Ovary (tissue), 9 donors: ENCODE data around the gene CCT8L2. TPM values are rescaled to one million over a fixed set of nuclear protein-coding genes. Genes with fewer than 3 reads are reported as not detected.
"Not testable (repeated sequence)": the region's sequence is repeated elsewhere in the genome, so short reads cannot be mapped to it uniquely, and the experiment has no call there.

Source experiments
- DNase-seq, 5 donors: peaks; one replicate each; pipeline ENCODE4 v3.0.0-alpha.2; 2019 to 2020
- H3K27ac ChIP-seq, 2 donors: fragments of 200-600 bp; one replicate each; pipeline versions ENCODE4 v1.5.1 to v1.8.0; 2019 to 2022
- H3K27me3 ChIP-seq: fragments of 200-600 bp; one replicate; pipeline ENCODE4 v1.8.0; 2022
- H3K36me3 ChIP-seq: fragments of 200-600 bp; sonication (generic); one replicate; pipeline ENCODE4 v1.5.1; 2019
- H3K4me1 ChIP-seq: one replicate; pipeline ENCODE4 v1.8.1; 2013; ENCODE audit warnings: mild to moderate bottlenecking, moderate library complexity; ENCODE audit not compliant: insufficient read depth
- H3K4me3 ChIP-seq: fragments of 200-600 bp; sonication (generic); one replicate; pipeline ENCODE4 v1.5.1; 2017
- H3K9me3 ChIP-seq, 2 donors: fragments of 200-600 bp in 1 of 2; sonication (generic) in 1 of 2; one replicate each; pipeline versions ENCODE4 v1.5.1 to v1.8.1; 2013 to 2019; ENCODE audit warnings: mild to moderate bottlenecking in 1 of 2, moderate library complexity in 1 of 2
- EP300 ChIP-seq: sonication (generic); formaldehyde crosslinking; IDR thresholded peaks from one replicate; pipeline ENCODE4 v1.6.1; 2017; ENCODE audit warnings: antibody characterized with exemption
- POLR2A ChIP-seq: fragments of 450-650 bp; IDR thresholded peaks from one replicate; pipeline ENCODE4 v1.6.1; 2017; ENCODE audit warnings: antibody characterized with exemption, mild to moderate bottlenecking, moderate library complexity
- WGBS, 3 donors: extraction: QIAGEN DNeasy Blood & Tissue Kit in 1 of 3; methylation state at CpG; one replicate each; pipeline versions ENCODE4 v1.1.5 to v1.1.7; 2013 to 2017; 5-methylcytosine and 5-hydroxymethylcytosine counted together
- intact Hi-C, 4 donors: fragments of 100-400 bp; cut with DNase I; formaldehyde crosslinking; loops; one replicate each; pipeline versions ENCODE4 v1.11.0 to v1.15.1; 2022 to 2023
- polyA plus RNA-seq, 2 donors: library from polyadenylated mRNA; stranded (reverse); fragments of 200-250 nt in 1 of 2; fragments of 350-450 nt in 1 of 2; fragmentation: Illumina TruSeq in 1 of 2; extraction: RNeasy Lipid Tissue Mini Kit (QIAGEN cat#74804) in 1 of 2; gene quantifications; one replicate each; pipeline ENCODE4 v1.2.3, GENCODE V29; 2013 to 2014
- total RNA-seq, 7 donors: library from RNA; depleted of rRNA in 2 of 7; stranded (reverse); fragments of >200 nt in 2 of 7; fragmentation: NEBNext Ultra II Directional in 3 of 7; extraction: Animal tissue kit (Norgen Biotek cat#: 25700) in 3 of 7; gene quantifications; one replicate each; pipeline versions ENCODE4 v1.1.0 to v1.2.4, GENCODE V29; 2016 to 2023
- TF ChIP-seq, protein P1 (sequence below), 3 donors: fragments of 450-650 bp in 2 of 3; fragments of 200-600 bp in 1 of 3; IDR thresholded peaks; one replicate each; pipeline versions ENCODE4 v1.5.1 to v1.8.0; 2016 to 2022; ENCODE audit warnings: antibody characterized with exemption in 3 of 3, mild to moderate bottlenecking in 1 of 3
- donor health status: DM: no; HTN: no; CAD: no; lungs with moderate emphysema.
- donor health status: DM: no; HTN: no; CAD: no.
- donor health status: Bipolar disorder and iron deficiency.
- donor health status: DM: yes; HTN: yes; CAD: no.
- donor health status: DM: no; HTN: no; CAD: no.
- donor health status: DM: yes; HTN: yes; CAD: no.

The CCT8L2 gene
- total and polyA plus RNA-seq, 9 donors, result not detected

DNA sequence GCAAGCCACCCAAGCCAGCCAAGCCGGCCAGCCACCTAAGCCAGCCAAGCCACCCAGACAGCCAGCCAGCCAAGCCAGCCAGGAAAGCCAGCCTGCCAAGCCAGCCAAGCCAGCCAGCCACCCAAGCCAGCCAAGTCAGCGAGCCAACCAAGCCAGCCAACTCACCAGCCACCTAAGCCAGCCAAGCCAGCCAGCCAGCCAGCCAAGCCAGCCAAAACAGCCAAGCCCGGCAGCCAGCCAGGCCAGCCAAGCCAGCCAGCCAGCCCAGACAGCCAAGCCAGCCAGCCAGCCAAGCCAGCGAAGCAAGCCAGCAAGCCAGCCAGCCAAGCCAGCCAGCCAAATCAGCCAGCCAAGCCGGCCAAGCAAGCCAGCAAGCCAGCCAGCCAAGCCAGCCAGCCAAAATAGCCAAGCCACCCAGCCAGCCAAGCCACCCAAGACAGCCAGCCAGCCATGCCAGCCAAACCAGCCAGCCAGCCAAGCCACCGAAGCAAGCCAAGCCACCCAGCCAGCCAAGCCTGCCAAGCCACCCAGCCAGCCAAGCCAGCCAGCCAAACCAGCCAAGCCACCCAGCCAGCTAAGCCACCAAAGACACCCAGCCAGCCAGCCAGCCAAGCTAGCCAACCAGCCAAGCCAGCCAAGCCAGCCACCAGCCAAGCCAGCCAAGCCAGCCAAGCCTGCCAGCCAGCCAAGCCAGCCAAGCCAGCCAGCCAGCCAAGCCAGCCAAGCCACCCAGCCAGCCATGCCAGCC, 27.6 kb downstream of the CCT8L2 start:
- intact Hi-C loops, H3K9me3 ChIP-seq, H3K27me3 ChIP-seq, H3K36me3 ChIP-seq, H3K27ac ChIP-seq, H3K4me1 ChIP-seq, H3K4me3 ChIP-seq, DNase-seq: not testable (repeated sequence)
- WGBS, 3 donors, result 68 to 81% (median 75%) methylated on average over 4 to 6 of the region's 6 CpGs

DNA sequence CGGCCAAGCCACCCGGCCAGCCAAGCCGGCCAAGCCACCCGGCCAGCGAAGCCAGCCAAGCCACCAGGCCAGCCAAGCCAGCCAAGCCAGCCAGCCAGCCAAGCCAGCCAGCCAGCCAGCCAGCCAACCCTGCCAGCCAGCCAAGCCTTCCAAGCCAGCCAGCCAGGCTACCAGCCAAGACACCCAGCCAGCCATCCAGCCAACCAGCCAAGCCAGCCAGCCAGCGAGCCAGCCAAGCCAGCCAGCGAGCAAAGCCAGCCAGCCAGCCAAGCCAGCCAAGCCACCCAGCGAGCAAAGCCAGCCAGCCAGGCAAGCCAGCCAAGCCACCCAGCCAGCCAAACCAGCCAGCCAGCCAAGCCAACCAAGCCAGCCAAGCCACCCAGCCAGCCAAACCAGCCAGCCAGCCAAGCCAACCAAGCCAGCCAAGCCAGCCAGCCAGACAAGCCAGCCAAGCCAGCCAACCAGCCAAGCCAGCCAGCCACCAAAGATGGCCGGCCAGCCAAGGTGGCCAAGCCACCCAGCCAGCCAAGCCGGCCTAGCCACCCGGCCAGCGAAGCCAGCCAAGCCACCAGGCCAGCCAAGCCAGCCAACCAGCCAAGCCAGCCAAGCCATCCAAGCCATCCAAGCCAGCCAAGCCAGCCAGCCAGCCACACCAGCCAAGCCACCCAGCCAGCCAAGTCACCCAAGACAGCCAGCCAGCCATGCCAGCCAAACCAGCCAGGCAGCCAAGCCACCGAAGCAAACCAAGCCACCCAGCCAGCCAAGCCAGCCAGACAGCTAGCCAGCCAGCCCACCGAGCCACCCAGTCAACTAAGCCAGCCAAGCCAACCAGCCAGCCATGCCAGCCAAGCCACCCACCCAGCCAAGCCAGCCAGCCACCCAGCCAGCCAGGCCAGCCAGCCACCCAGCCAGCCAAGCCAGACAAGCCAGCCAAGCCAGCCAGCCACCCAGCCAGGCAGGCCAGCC, 28.8 kb downstream of the CCT8L2 start:
- no peaks in the 10 kb centered on the region for H3K9me3 ChIP-seq
- intact Hi-C loops, result no loop called here
- no peaks in the 10 kb centered on the region for H3K36me3 ChIP-seq
- TF ChIP-seq, protein P1, sequence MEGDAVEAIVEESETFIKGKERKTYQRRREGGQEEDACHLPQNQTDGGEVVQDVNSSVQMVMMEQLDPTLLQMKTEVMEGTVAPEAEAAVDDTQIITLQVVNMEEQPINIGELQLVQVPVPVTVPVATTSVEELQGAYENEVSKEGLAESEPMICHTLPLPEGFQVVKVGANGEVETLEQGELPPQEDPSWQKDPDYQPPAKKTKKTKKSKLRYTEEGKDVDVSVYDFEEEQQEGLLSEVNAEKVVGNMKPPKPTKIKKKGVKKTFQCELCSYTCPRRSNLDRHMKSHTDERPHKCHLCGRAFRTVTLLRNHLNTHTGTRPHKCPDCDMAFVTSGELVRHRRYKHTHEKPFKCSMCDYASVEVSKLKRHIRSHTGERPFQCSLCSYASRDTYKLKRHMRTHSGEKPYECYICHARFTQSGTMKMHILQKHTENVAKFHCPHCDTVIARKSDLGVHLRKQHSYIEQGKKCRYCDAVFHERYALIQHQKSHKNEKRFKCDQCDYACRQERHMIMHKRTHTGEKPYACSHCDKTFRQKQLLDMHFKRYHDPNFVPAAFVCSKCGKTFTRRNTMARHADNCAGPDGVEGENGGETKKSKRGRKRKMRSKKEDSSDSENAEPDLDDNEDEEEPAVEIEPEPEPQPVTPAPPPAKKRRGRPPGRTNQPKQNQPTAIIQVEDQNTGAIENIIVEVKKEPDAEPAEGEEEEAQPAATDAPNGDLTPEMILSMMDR (IDR thresholded peaks at IDR 0.05), result no peak
- TF ChIP-seq EP300, result no peak
- TF ChIP-seq POLR2A, result no peak
- no peaks in the 10 kb centered on the region for H3K27me3 ChIP-seq
- no peaks in the 10 kb centered on the region for H3K4me1 ChIP-seq
- 79 to 85% (median 83%) methylated on average over 13 to 14 of the region's 14 CpGs for WGBS, 3 donors
- DNase-seq, result no peak
- no peak overlapping the region for H3K4me3 ChIP-seq
- H3K27ac ChIP-seq, result no peak overlapping the region

DNA sequence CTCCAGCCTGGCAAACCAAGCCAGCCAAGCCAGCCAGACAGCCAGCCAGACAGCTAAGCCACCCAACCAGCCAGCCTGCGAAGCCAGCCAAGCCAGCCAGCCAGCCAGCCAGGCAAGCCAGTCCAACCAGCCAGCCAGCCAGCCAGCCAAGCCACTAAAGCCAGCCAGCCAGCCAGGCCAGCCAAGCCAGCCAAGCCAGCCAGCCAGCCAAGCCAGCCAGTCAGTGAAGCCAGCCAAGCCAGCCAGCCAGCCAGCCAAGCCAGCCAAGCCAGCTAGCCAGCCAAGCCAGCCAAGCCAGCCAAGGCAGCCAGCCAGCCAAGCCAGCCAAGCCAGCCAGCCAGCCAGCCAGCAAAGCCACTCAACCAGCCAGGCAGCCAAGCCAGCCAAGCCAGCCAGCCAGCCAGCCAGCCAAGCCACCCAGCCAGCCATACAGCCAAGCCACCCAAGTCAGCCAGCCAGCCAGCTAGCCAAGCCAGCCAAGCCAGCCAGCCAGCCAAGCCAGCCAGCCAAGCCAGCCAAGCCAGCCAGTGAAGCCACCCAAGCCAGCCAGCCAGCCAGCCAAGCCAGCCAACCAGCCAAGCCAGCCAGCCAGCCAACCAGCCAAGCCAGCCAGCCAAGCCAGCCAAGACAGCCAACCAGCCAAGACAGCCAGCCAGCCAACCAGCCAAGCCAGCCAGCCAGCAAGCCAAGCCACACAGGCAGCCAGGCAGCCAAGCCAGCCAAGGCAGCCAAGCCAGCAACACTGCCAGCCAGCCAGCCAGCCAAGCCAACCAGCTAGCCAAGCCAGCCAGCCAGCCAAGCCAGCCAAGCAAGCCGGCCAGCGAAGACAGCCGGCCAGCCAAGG, 29.7 kb downstream of the CCT8L2 start:
- no peaks in the 10 kb centered on the region for H3K4me1 ChIP-seq
- H3K27ac ChIP-seq, result no peak overlapping the region
- TF ChIP-seq, protein P1 (IDR thresholded peaks at IDR 0.05), result no peak
- TF ChIP-seq POLR2A (no peak), EP300 (no peak)
- no peaks in the 10 kb centered on the region for H3K27me3 ChIP-seq
- H3K9me3 ChIP-seq, result no peaks in the 10 kb centered on the region
- H3K4me3 ChIP-seq, result no peak overlapping the region
- DNase-seq, result peak in 1 of 5 donors; percentile 16
- intact Hi-C loops, result no loop called here
- WGBS, 3 donors, result 75 to 100% (median 87%) methylated on average over 3 to 4 of the region's 4 CpGs
- H3K36me3 ChIP-seq, result no peaks in the 10 kb centered on the region

DNA sequence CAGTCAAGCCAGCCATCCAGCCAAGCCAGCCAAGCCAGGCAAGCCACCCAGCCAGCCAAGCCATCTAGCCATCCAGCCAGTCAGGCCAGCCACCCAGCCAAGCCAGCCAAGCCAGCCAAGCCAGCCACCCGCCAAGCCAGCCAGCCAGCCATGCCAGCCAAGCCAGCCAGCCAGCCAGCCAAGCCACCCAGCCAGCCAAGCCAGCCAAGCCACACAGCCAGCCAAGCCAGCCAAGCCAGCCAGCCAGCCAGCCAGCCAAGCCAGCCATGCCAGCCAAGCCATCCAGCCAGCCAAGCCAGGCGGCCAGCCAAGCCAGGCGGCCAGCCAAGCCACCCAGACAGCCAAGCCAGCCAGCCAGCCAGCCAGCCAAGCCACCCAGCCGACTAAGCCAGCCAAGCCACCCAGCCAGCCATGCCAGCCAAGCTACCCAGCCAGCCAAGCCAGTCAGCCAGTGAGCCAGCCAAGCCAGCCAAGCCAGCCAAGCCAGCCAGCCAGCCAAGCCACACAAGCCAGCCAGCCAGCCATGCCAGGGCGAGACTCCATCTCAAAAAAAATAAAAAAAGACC, 31.4 kb downstream of the CCT8L2 start:
- intact Hi-C loops, H3K27me3 ChIP-seq, DNase-seq, H3K9me3 ChIP-seq, H3K4me1 ChIP-seq, H3K4me3 ChIP-seq, H3K36me3 ChIP-seq, H3K27ac ChIP-seq: not testable (repeated sequence)
- 84 to 90% (median 84%) methylated on average over 5 of the region's 5 CpGs for WGBS, 3 donors

DNA sequence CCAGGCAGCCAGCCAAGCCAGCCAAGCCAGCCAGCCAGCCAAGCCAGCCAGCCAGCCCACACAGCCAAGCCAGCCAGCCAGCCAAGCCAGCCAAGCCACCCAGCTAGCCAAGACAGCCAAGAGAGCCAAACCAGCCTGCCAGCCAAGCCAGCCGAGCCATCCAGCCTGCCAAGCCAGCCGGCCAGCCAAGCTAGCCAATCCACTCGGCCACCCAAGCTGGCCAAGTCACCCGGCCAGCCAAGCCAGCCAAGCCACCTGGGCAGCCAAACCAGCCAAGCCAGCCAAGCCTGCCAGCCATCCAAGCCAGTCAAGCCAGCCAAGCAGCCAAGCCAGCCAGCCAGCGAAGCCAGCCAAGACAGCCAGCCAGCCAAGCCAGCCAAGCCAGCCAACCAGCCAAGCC, 32.0 kb downstream of the CCT8L2 start:
- H3K36me3 ChIP-seq, H3K4me3 ChIP-seq, intact Hi-C loops, H3K27ac ChIP-seq, H3K27me3 ChIP-seq, DNase-seq, H3K9me3 ChIP-seq, H3K4me1 ChIP-seq: not testable (repeated sequence)
- WGBS, 3 donors, result 79 to 88% (median 83%) methylated on average over 5 of the region's 5 CpGs

DNA sequence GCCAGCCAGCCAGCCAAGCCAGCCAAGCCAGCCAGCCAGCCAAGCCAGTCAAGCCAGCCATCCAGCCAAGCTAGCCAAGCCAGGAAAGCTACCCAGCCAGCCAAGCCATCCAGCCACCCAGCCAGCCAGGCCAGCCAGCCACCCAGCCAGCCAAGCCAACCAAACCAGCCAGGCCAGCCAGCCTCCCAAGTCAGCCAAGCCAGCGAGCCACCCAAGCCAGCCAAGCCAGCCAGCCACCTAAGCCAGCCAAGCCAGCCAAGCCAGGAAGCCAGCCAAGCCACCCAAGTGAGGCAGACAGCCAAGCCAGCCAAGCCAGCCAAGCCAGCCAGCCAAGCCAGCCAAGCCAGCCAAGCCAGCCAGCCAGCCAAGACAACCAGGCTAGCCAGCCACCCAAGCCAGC, 32.6 kb downstream of the CCT8L2 start:
- H3K27ac ChIP-seq, intact Hi-C loops, H3K4me1 ChIP-seq, H3K27me3 ChIP-seq, DNase-seq, H3K9me3 ChIP-seq, H3K4me3 ChIP-seq, H3K36me3 ChIP-seq: not testable (repeated sequence)
- WGBS, 3 donors, result 23 to 57% (median 40%) methylated on average over 1 of the region's 1 CpG
